HG03575 (cell line): Measurements from ENCODE around the gene RAB3IL1.

ENCODE experiments used
- ATAC-seq: cut with Tn5 transposase; IDR thresholded peaks from one replicate; pipeline ENCODE4 v1.9.1; 2021; ENCODE audit not compliant: unreplicated experiment, insufficient number of reproducible peaks, low FRiP score; ENCODE audit errors: extremely low read depth

RAB3IL1 gene

GRCh38 chr11:61908730-61909316 lies 8.5 kb downstream of the RAB3IL1 start:
- no peak for ATAC-seq

DNA sequence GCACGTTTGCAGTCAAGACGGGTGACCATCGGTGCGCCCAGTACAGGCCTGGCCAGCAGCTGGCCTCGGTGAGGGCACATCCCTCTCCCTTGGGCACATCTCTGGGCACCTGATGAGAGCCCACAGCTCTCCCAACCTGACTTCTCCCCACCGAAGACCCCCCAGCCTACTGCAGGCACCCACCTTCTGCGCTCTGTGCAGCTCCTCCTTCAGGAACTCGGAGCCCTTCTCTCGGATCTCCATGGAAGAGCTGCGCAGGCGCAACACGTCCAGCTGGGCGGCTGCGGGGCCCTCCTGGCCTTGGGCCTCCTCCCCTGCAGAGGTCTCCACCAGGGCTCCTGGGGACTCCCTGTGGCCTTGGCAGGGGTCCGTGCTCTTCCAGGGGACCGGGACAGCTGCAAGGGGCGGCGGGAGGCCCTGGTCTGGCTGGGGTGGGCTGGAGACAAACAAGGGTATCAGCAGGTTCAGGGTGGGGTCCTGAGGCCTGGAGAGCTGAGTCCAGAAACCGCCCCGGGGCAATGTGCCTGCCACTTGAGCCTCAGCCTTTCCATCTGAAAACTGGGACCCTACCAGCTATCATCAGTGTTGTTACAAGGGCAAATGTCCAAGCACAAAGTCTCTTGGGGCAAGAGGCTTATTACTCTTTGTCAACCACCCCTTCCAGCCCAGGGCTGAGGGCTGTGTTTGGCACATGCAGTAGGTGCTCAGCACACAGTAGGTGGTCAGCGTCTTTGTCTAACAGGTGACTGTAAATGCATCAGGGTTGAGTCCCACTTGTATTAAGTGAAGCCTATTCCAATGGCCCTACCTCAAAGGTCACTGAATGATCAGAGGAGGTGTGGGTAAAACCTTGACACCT lies 9.3 kb downstream of the RAB3IL1 start:
- no peak for ATAC-seq

DNA sequence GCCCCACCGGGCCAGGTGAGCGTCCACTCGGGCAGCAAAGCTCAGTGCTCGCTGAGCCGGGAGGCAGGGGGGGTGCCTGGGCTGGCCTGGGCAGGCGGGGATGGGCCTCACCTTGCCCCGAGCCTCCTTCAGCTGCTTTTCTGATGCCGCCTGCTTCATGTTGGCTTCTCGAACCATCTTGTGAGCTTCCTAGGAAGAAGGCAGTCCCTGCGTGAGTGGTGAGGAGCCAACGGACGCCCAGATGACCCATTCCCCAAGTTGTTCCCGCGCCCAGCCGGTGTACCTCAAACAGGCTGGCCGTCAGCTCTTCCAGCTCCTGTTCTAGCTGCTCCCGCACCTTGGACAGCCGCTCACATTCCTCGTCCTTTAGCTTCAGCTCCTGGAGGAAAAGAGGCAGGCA lies 10.1 kb downstream of the RAB3IL1 start:
- no peak for ATAC-seq

GRCh38 chr11:61906522-61906909 lies 10.8 kb downstream of the RAB3IL1 start:
- ATAC-seq, result no peak

DNA sequence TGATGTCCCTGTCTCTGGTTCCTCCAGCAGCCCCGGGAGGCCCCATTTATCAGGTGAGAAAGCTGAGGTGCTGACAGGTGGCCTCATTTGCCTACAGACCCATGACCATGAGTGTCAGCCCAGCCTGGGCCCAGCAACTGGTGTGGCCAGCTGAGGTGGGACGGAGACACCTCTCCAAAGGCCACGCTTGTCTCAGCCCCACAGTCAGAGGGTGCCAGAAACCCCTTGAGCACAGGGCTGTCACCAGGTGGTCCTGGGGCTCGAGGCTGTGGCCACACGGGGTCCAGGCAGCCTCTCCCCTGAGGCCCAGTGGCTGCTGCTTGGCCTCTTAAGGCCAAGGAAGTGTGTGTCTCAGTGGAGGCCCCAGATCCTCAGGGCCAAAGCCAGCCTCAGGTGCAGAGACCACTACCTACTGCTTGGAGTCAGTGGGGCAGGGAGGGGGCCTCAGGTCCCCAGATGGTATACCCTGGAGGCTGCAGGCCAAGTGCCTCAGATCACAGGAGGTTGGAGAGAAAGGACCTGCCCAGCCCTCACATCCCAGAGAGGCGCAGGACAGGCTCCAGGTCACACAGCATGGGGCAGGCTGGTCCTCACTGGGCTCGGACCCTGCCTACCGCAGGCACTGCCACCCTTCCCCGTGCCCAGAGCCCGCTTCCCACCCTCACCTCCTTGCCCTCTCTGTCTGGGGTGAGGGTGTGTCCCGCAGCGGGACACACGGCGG lies 11.4 kb downstream of the RAB3IL1 start:
- ATAC-seq, result no peak

GRCh38 chr11:61905067-61905696 lies 12.2 kb downstream of the RAB3IL1 start:
- no peak for ATAC-seq

DNA sequence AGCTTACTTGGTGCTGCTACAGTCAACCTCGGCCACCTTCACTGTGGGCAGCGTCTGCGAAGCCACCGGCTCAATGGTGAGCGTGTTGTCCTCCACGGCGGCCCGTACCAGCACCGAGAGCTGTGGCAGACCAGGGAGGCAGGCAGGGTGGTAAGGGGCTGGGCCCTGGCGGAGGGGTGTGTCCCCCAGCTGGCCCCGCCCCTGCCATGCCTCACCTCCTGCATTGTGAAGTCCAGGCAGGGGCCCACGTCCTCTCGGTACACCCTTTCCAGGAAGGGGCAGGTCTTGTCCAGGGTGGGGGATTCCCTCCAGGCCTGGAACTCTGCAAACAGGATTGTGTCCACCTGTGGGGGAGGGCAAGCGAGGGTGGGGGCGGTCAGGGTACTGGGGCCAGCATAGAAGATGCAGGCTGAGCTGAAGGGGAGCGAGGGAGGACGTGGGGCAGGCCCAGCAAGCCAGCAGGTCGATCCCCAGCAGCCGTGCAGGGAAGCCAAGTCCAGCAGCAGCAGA lies 12.8 kb downstream of the RAB3IL1 start:
- no peak for ATAC-seq

DNA sequence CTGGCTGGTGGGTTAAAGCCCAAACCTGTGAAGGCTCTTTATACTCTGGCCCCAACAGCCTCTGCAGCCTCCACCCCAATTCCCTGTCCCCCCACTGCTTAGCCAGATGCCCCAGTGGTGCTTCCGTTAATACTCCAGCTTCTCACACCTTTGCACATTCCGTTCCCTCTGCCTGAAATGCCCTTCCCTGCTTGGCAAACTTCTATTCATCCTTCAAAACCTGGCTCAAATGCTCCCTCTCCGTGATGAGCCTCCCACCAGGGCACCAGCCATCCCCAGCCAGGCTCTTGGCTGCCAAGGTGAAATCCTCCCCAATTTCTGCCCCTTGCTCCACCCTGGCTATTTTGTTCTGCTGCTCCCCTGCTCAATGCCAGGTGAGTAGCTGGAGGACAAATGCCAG lies 13.5 kb downstream of the RAB3IL1 start:
- ATAC-seq, result no peak

- ATAC-seq, result no peak
Measured at GRCh38 chr11:61902313-61902712, 15.1 kb downstream of the RAB3IL1 start.

- ATAC-seq, result no peak
Measured at GRCh38 chr11:61901397-61901796, 16.0 kb downstream of the RAB3IL1 start.

GRCh38 chr11:61900251-61900650 lies 17.1 kb downstream of the RAB3IL1 start:
- ATAC-seq, result no peak

GRCh38 chr11:61899146-61899841 lies 18.1 kb downstream of the RAB3IL1 start:
- ATAC-seq, result no peak

GRCh38 chr11:61898247-61898582 lies 19.2 kb downstream of the RAB3IL1 start:
- ATAC-seq, result no peak

GRCh38 chr11:61897387-61898246 lies 19.7 kb downstream of the RAB3IL1 start:
- no peak for ATAC-seq

DNA sequence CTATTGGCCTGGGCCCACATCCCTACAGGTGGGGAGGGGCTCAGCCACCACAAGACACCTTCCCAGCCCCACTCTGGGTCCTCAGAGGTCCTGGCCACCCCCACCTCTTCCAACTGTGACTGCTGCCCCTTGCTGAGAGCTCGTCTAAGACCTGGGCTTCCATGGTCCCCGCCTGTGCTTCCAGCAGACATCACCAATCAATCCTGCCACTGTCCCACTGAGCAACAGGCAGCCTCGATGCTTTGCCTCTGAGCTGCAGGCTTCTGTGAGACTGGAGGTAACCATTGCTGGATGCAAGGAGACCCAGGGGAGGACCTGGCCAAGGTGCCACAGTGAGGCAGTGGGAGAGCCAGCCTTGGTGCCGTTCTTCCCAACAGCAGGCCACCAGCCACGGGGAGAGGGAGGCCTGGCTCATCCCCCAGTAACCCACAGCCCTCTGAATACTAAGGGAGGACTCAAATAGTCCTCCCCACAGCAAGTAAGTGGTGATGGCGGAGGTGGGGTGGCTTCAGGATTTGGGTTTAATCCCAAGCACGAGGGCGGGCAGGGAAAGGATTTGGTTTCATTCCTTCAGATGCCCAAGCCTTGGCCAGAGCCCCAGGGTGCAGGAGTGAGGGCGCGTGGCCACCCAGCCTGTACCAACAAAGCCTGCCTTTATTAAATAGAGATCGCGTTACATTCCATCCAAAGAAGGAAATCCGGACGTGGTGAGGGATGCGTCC lies 20.5 kb downstream of the RAB3IL1 start:
- no peak for ATAC-seq

GRCh38 chr11:61895718-61896059 lies 21.7 kb downstream of the RAB3IL1 start:
- no peak for ATAC-seq

- no peak for ATAC-seq
Measured at GRCh38 chr11:61895046-61895717, 22.2 kb downstream of the RAB3IL1 start.
